SK-N-SH (cell line): ENCODE results near the gene MRPL51. TPM values are rescaled to one million over a fixed set of nuclear protein-coding genes. Genes with fewer than 3 reads are reported as not detected.

Experiments
- CTCF ChIA-PET: fragments of 300-600, 350-600 bp; formaldehyde crosslinking; extraction: SDS; loops from one replicate; lab custom pipeline; 2021; lab: Yijun Ruan, JAX
- POLR2A ChIA-PET: fragments of 350-600 bp; sonication (Branson Sonifier 250); formaldehyde crosslinking; extraction: SDS; loops from one replicate; lab custom pipeline; 2020; ENCODE audit warnings: antibody characterized with exemption, inconsistent platforms; lab: Yijun Ruan, JAX
- DNase-seq: peaks from one replicate; pipeline ENCODE4 v3.0.0; 2012
- H2AFZ ChIP-seq: fragments of 200-600 bp; sonication (generic); 2 replicates; pipeline ENCODE4 v1.8.1; 2016; ENCODE audit warnings: antibody characterized with exemption, mild to moderate bottlenecking, low read depth
- H3F3A ChIP-seq: fragments of 200-600 bp; sonication (generic); replicated peaks from 2 replicates; pipeline ENCODE3; 2016; ENCODE audit warnings: antibody characterized with exemption, mild to moderate bottlenecking; ENCODE audit not compliant: insufficient read depth
- H3K27ac ChIP-seq, 2 experiments: fragments of 200-500 bp in 1 of 2; fragments of 200-600 bp in 1 of 2; sonication (Bioruptor generic) in 1 of 2; sonication (generic), shearing (Covaris generic) in 1 of 2; 2 replicates each; pipeline versions ENCODE4 v1.5.1 to v1.6.1; 2014 to 2016; ENCODE audit warnings: low read depth in 2 of 2, inconsistent platforms in 1 of 2, low read length in 1 of 2, mild to moderate bottlenecking in 1 of 2, mixed read lengths in 1 of 2
- H3K27me3 ChIP-seq: fragments of 200-600 bp; sonication (generic), shearing (Covaris generic); 2 replicates; pipeline ENCODE4 v1.6.1; 2016; ENCODE audit warnings: mixed run types; ENCODE audit not compliant: insufficient read depth
- H3K36me3 ChIP-seq, 2 experiments: fragments of 200-500 bp in 1 of 2; fragments of 200-600 bp in 1 of 2; sonication (Bioruptor generic) in 1 of 2; sonication (generic) in 1 of 2; replicated peaks in 1 of 2; 2 replicates each; pipeline versions ENCODE3 to v1.5.1; 2014 to 2016; ENCODE audit warnings: low read length in 1 of 2, mild to moderate bottlenecking in 1 of 2; ENCODE audit not compliant: insufficient read depth in 2 of 2, control insufficient read depth in 1 of 2
- H3K4me1 ChIP-seq, 2 experiments: fragments of 200-500 bp in 1 of 2; fragments of 200-600 bp in 1 of 2; sonication (Bioruptor generic) in 1 of 2; sonication (generic), shearing (Covaris generic) in 1 of 2; 2 replicates each; pipeline versions ENCODE4 v1.5.1 to v1.6.1; 2014 to 2016; ENCODE audit warnings: low read depth in 1 of 2, low read length in 1 of 2, mixed run types in 1 of 2; ENCODE audit not compliant: insufficient read depth in 2 of 2, control insufficient read depth in 1 of 2
- H3K4me2 ChIP-seq: fragments of 200-600 bp; sonication (generic), shearing (Covaris generic); 2 replicates; pipeline ENCODE4 v1.6.1; 2017; ENCODE audit warnings: mixed run types
- H3K4me3 ChIP-seq, 2 experiments: fragments of 200-500 bp in 1 of 2; fragments of 200-600 bp in 1 of 2; sonication (Bioruptor generic) in 1 of 2; sonication (generic), shearing (Covaris generic) in 1 of 2; 2 replicates each; pipeline versions ENCODE4 v1.5.1 to v1.8.1; 2014 to 2016; ENCODE audit warnings: low read depth in 2 of 2, inconsistent platforms in 1 of 2, low read length in 1 of 2, mild to moderate bottlenecking in 1 of 2, mixed read lengths in 1 of 2, moderate library complexity in 1 of 2
- H3K79me2 ChIP-seq: fragments of 200-600 bp; sonication (generic); 2 replicates; pipeline ENCODE4 v1.8.1; 2017; ENCODE audit warnings: mild to moderate bottlenecking; ENCODE audit not compliant: insufficient read depth
- H3K9ac ChIP-seq: fragments of 200-600 bp; sonication (generic); 2 replicates; pipeline ENCODE4 v1.6.1; 2017; ENCODE audit warnings: mixed run types
- H3K9me2 ChIP-seq: fragments of 200-600 bp; sonication (generic); 2 replicates; pipeline ENCODE4 v1.6.1; 2017; ENCODE audit warnings: mixed run types
- H3K9me3 ChIP-seq: fragments of 200-600 bp; sonication (generic); 2 replicates; pipeline ENCODE4 v1.6.1; 2017; ENCODE audit warnings: mixed run types, mild to moderate bottlenecking, moderate library complexity
- H4K20me1 ChIP-seq: fragments of 200-600 bp; sonication (generic); 2 replicates; pipeline ENCODE4 v1.6.1; 2017; ENCODE audit warnings: mild to moderate bottlenecking, mixed run types; ENCODE audit not compliant: insufficient read depth
- CTCF ChIP-seq: fragments of 200-600 bp; sonication (generic); IDR thresholded peaks from 2 replicates; pipeline ENCODE4 v1.6.1; 2017; ENCODE audit warnings: antibody characterized with exemption, mild to moderate bottlenecking, moderate library complexity
- FOSL2 ChIP-seq: IDR thresholded peaks from 2 replicates; pipeline ENCODE4 v1.4.0; 2012; ENCODE audit warnings: low read depth, mild to moderate bottlenecking, moderate library complexity, borderline replicate concordance
- FOXJ3 ChIP-seq: sonication (generic); formaldehyde crosslinking; IDR thresholded peaks from 2 replicates; pipeline ENCODE4 v1.5.1; 2020; ENCODE audit warnings: mild to moderate bottlenecking, missing genetic modification reagents
- GABPA ChIP-seq: IDR thresholded peaks from 2 replicates; pipeline ENCODE4 v1.4.0; 2012; ENCODE audit warnings: low read depth, mild to moderate bottlenecking
- GATA2 ChIP-seq: sonication (generic); formaldehyde crosslinking; IDR thresholded peaks from 2 replicates; pipeline ENCODE4 v1.5.0; 2020; ENCODE audit warnings: mild to moderate bottlenecking, missing genetic modification reagents
- MEF2A ChIP-seq: IDR thresholded peaks from 2 replicates; pipeline ENCODE4 v1.4.0; 2012; ENCODE audit warnings: low read depth, borderline replicate concordance
- RAD21 ChIP-seq: IDR thresholded peaks from 2 replicates; pipeline ENCODE4 v1.6.1; 2012; ENCODE audit warnings: mild to moderate bottlenecking, low read length
- RCOR1 ChIP-seq: fragments of 150-350 bp; IDR thresholded peaks from 2 replicates; pipeline ENCODE4 v1.6.1; 2017; ENCODE audit warnings: antibody characterized with exemption, low read length
- RFX5 ChIP-seq: IDR thresholded peaks from 2 replicates; pipeline ENCODE4 v1.6.1; 2012; ENCODE audit warnings: mild to moderate bottlenecking, improper control_type of control experiment, low read length
- SIN3A ChIP-seq: IDR thresholded peaks from 2 replicates; pipeline ENCODE4 v1.6.1; 2012; ENCODE audit warnings: low read depth, mild to moderate bottlenecking, low read length, moderate library complexity, borderline replicate concordance
- SMC3 ChIP-seq: IDR thresholded peaks from 2 replicates; pipeline ENCODE4 v1.6.1; 2012; ENCODE audit warnings: low read depth, low read length, improper control_type of control experiment
- USF2 ChIP-seq: fragments of 150-350 bp; IDR thresholded peaks from 2 replicates; pipeline ENCODE4 v1.6.1; 2017; ENCODE audit warnings: antibody characterized with exemption, low read length, low read depth, borderline replicate concordance
- YY1 ChIP-seq: IDR thresholded peaks from 2 replicates; pipeline ENCODE4 v1.4.0; 2012; ENCODE audit warnings: low read depth, mild to moderate bottlenecking
- WGBS: methylation state at CpG from one replicate; pipeline ENCODE4 v1.1.6; 2017; ENCODE audit warnings: low lambda C conversion rate; 5-methylcytosine and 5-hydroxymethylcytosine counted together
- polyA plus RNA-seq, 3 experiments: library from polyadenylated mRNA; depleted of rRNA; stranded (reverse); fragments of >200 nt; gene quantifications; 2 replicates each; pipeline ENCODE4 v1.2.3, GENCODE V29; 2012
- TF ChIP-seq, protein P1 (sequence below): IDR thresholded peaks from 2 replicates; pipeline ENCODE4 v1.4.0; 2012; ENCODE audit warnings: low read depth

The MRPL51 gene
- polyA plus RNA-seq, 1 of the 3 experiments (the other 2 are of a cell fraction): 189 TPM

GRCh38 chr12:6489449-6489848, 3.6 kb downstream of the MRPL51 start:
- ChIA-PET CTCF (interaction anchor here (0.8 kb wide), 1 partner anchor 24 kb away, joined by 3 read pairs; no protein-coding TSS in a partner anchor), POLR2A (no interaction called here)
- no peak overlapping the region for H3K27ac ChIP-seq
- H3K4me3 ChIP-seq: no peak overlapping the region
- H3K36me3 ChIP-seq: peaks cover 8 to 12% of the 10 kb centered on the region in 2 experiments
- peaks cover 0 to 7% of the 10 kb centered on the region in 2 experiments; a peak in 2 of 4 replicates for H3K4me1 ChIP-seq
- no peak for DNase-seq
- TF ChIP-seq SIN3A: no peak
- TF ChIP-seq GATA2 (CRISPR knock-in tag): no peak
- no peak for TF ChIP-seq SMC3
- TF ChIP-seq GABPA: no peak
- no peak for TF ChIP-seq USF2
- TF ChIP-seq RFX5: no peak
- H3K4me2 ChIP-seq: no peak overlapping the region
- H2AFZ ChIP-seq: no peak overlapping the region
- WGBS: 55% methylated on average over 4 of the region's 4 CpGs
- peaks cover 4% of the 10 kb centered on the region for H3F3A ChIP-seq
- H3K27me3 ChIP-seq: no peaks in the 10 kb centered on the region
- peaks cover 16% of the 10 kb centered on the region for H3K79me2 ChIP-seq
- H3K9ac ChIP-seq: no peak overlapping the region
- no peaks in the 10 kb centered on the region for H4K20me1 ChIP-seq
- no peaks in the 10 kb centered on the region for H3K9me3 ChIP-seq
- H3K9me2 ChIP-seq: no peaks in the 10 kb centered on the region

DNA sequence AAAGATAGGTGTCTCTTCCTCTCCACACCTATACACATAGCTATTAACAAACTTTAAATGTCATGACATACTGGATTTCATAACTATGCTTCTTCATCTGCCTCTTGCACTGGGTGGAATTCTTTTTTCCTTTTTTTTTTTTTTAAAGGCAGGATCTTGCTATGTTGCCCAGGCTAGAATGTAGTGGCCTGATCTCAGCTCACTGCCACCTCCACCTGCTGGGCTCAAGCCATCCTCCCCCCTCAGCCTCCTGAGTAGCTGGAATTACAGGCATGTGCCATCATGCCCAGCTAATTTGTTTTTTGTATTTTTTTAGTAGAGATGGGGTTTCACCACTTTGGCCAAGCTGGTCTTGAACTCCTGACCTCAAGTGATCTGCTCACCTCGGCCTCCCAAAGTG, 4.8 kb downstream of the MRPL51 start:
- no peak overlapping the region for H3K27ac ChIP-seq
- DNase-seq: no peak
- H3F3A ChIP-seq: peaks cover under 1% of the 10 kb centered on the region
- CTCF ChIA-PET: no interaction called here
- H3K79me2 ChIP-seq: peaks cover 13% of the 10 kb centered on the region
- H3K27me3 ChIP-seq: no peaks in the 10 kb centered on the region
- H3K9ac ChIP-seq: no peak overlapping the region
- H2AFZ ChIP-seq: no peak overlapping the region
- H3K9me2 ChIP-seq: no peaks in the 10 kb centered on the region
- H3K4me3 ChIP-seq: no peak overlapping the region
- H3K9me3 ChIP-seq: no peaks in the 10 kb centered on the region
- POLR2A ChIA-PET: interaction anchor here (0.6 to 2.1 kb wide), 2 partner anchors 14 to 18 kb away, joined by 3 to 6 read pairs; partner anchors contain the start of gene VAMP1
- peaks cover 0 to 5% of the 10 kb centered on the region in 2 experiments; a peak in 2 of 4 replicates for H3K4me1 ChIP-seq
- H4K20me1 ChIP-seq: no peaks in the 10 kb centered on the region
- H3K4me2 ChIP-seq: no peak overlapping the region
- 88% methylated on average over 1 of the region's 1 CpG for WGBS
- peaks cover 8 to 12% of the 10 kb centered on the region in 2 experiments for H3K36me3 ChIP-seq
- TF ChIP-seq RCOR1 (no peak), GATA2 (CRISPR knock-in tag) (no peak), CTCF (no peak), RAD21 (no peak), MEF2A (no peak), SIN3A (no peak), FOSL2 (no peak), FOXJ3 (CRISPR knock-in tag) (no peak), YY1 (no peak)
- TF ChIP-seq, protein P1, sequence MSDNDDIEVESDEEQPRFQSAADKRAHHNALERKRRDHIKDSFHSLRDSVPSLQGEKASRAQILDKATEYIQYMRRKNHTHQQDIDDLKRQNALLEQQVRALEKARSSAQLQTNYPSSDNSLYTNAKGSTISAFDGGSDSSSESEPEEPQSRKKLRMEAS: no peak
